ENCODE data around the gene CASP4. TPM values are rescaled to one million over a fixed set of nuclear protein-coding genes. Genes with fewer than 3 reads are reported as not detected.
A peak's percentile ranks its signal among the peaks of the same experiment; 100 is the strongest.

CASP4 gene
- total RNA-seq, 2 donors from 2014 or later, result 40.1 to 73.7 TPM

- H3K9me3 Mint-ChIP-seq, result peaks cover 4 to 5% of the 10 kb centered on the region in 2 donors
- DNase-seq (ENCODE audit: low spot score in 2 of 2) (no peak), ATAC-seq (peak; percentile 85 to 87)
- peak overlapping the region; percentile 87 to 93 for H3K27ac Mint-ChIP-seq
- H3K36me3 Mint-ChIP-seq, result peaks cover 4 to 8% of the 10 kb centered on the region in 2 donors
Measured at GRCh38 chr11:104918113-104918824, 50.1 kb downstream of the CASP4 start.

- ATAC-seq, result peak; percentile 13 to 59
Measured at GRCh38 chr11:104917271-104918112, 50.9 kb downstream of the CASP4 start.

GRCh38 chr11:104916442-104916841, 51.9 kb downstream of the CASP4 start:
- Mint-ChIP-seq H3K36me3 (peaks cover 0 to 5% of the 10 kb centered on the region in 2 donors), H3K9me3 (no peaks in the 10 kb centered on the region), H3K27ac (peak overlapping the region; percentile 87 to 92)
- DNase-seq (ENCODE audit: low spot score in 2 of 2), result no peak
- peak in 1 of 2 donors; percentile 27 for ATAC-seq

More at GRCh38 chr11:104917271-104918112, 50.9 kb downstream of the CASP4 start:
- peaks cover 0 to 5% of the 10 kb centered on the region in 2 donors for H3K36me3 Mint-ChIP-seq
- peak overlapping the region; percentile 50 to 87 for H3K27ac Mint-ChIP-seq
- no peak for DNase-seq (ENCODE audit: low spot score in 2 of 2)
- H3K9me3 Mint-ChIP-seq, result no peaks in the 10 kb centered on the region

GRCh38 chr11:104912102-104912501, 56.3 kb downstream of the CASP4 start:
- Mint-ChIP-seq H3K27ac (no peak overlapping the region), H3K36me3 (peaks cover 0 to 10% of the 10 kb centered on the region in 2 donors), H3K9me3 (no peaks in the 10 kb centered on the region)
- no peak for ATAC-seq
- DNase-seq (ENCODE audit: low spot score in 2 of 2), result no peak

- Mint-ChIP-seq H3K36me3 (peaks cover 0 to 15% of the 10 kb centered on the region in 2 donors), H3K27ac (peak overlapping the region in 1 of 2 donors; percentile 1), H3K9me3 (no peaks in the 10 kb centered on the region)
- ATAC-seq, result peak in 1 of 2 donors; percentile 9
- DNase-seq (ENCODE audit: low spot score in 2 of 2), result no peak
Measured at GRCh38 chr11:104908186-104908531, 60.2 kb downstream of the CASP4 start.

- DNase-seq (ENCODE audit: low spot score in 2 of 2), result peak in 1 of 2 donors; percentile 14
Measured at GRCh38 chr11:104907521-104908185, 60.7 kb downstream of the CASP4 start.

GRCh38 chr11:104905271-104905670, 63.1 kb downstream of the CASP4 start:
- Mint-ChIP-seq H3K9me3 (peaks cover 0 to 3% of the 10 kb centered on the region in 2 donors), H3K36me3 (peaks cover 5 to 20% of the 10 kb centered on the region in 2 donors), H3K27ac (no peak overlapping the region)
- ATAC-seq (no peak), DNase-seq (ENCODE audit: low spot score in 2 of 2) (no peak)

More at GRCh38 chr11:104907521-104908185, 60.7 kb downstream of the CASP4 start:
- peaks cover 0 to 15% of the 10 kb centered on the region in 2 donors for H3K36me3 Mint-ChIP-seq
- ATAC-seq, result peak; percentile 93 to 96
- H3K27ac Mint-ChIP-seq, result peak overlapping the region in 1 of 2 donors; percentile 1
- H3K9me3 Mint-ChIP-seq, result no peaks in the 10 kb centered on the region

- Mint-ChIP-seq H3K27ac (no peak overlapping the region), H3K9me3 (peaks cover 8 to 10% of the 10 kb centered on the region in 2 donors), H3K36me3 (peaks cover 5% of the 10 kb centered on the region in 2 donors)
- ATAC-seq (no peak), DNase-seq (ENCODE audit: low spot score in 2 of 2) (no peak)
Measured at GRCh38 chr11:104899226-104899625, 69.1 kb downstream of the CASP4 start.

- Mint-ChIP-seq H3K9me3 (peaks cover 8 to 16% of the 10 kb centered on the region in 2 donors), H3K36me3 (peaks cover 5% of the 10 kb centered on the region in 2 donors), H3K27ac (peak overlapping the region in 1 of 2 donors; percentile 47)
- ATAC-seq, result no peak
- no peak for DNase-seq (ENCODE audit: low spot score in 2 of 2)
Measured at GRCh38 chr11:104898685-104899013, 69.7 kb downstream of the CASP4 start.

- Mint-ChIP-seq H3K36me3 (peaks cover 5% of the 10 kb centered on the region in 2 donors), H3K27ac (peak within 1 kb of the TSS in 1 of 2 donors; percentile 47), H3K9me3 (peaks cover 8 to 16% of the 10 kb centered on the region in 2 donors)
- no peak for DNase-seq (ENCODE audit: low spot score in 2 of 2)
- ATAC-seq, result peak in 1 of 2 donors; percentile 28
Measured at GRCh38 chr11:104897891-104898684, 70.3 kb downstream of the CASP4 start, which contains the start of gene CASP12. Gene CASP12 (minus strand): TSS chr11:104898460.

GRCh38 chr11:104895634-104896033, 72.7 kb downstream of the CASP4 start:
- Mint-ChIP-seq H3K27ac (no peak overlapping the region), H3K9me3 (peaks cover 5 to 16% of the 10 kb centered on the region in 2 donors), H3K36me3 (peaks cover 0 to 3% of the 10 kb centered on the region in 2 donors)
- DNase-seq (ENCODE audit: low spot score in 2 of 2) (no peak), ATAC-seq (no peak)

- H3K9me3 Mint-ChIP-seq, result peaks cover 5 to 16% of the 10 kb centered on the region in 2 donors
- no peaks in the 10 kb centered on the region for H3K36me3 Mint-ChIP-seq
- no peak for DNase-seq (ENCODE audit: low spot score in 2 of 2)
- no peak overlapping the region for H3K27ac Mint-ChIP-seq
- no peak for ATAC-seq
Measured at GRCh38 chr11:104893876-104894275, 74.5 kb downstream of the CASP4 start.

Other genes starting within 250 kb of the CASP4 start
- gene CASP12, start 70.1 kb downstream of the CASP4 start, total RNA-seq, result not detected
- gene CASP5, start 54.6 kb upstream of the CASP4 start, total RNA-seq, result not detected
- gene CASP1, start 66.6 kb upstream of the CASP4 start, total RNA-seq, result 10 to 100 TPM; 23.6 to 46.5 TPM
- 10 to 100 TPM in 1 of 2 donors, 1 to 10 TPM in 1; 9.7 to 11.1 TPM for gene CARD16, start 76.8 kb upstream of the CASP4 start, total RNA-seq
- not detected for gene CARD18, start 171.2 kb upstream of the CASP4 start, total RNA-seq

Measured in activated naive CD4-positive, alpha-beta T cell treated with anti-CD3 and anti-CD28 coated beads, Interleukin-2, amount 50 U/mL, for 72 hours (primary cell).